Cortex of kidney (tissue), 1 donor: ENCODE measurements around the gene OMA1.
A peak's percentile ranks its signal among the peaks of the same experiment; 100 is the strongest.
"Not testable (repeated sequence)": the region's sequence is repeated elsewhere in the genome, so short reads cannot be mapped to it uniquely, and the experiment has no call there.

ENCODE experiments used
- DNase-seq: peaks from one replicate; lab custom pipeline; 2025; lab: John Stamatoyannopoulos, UW

The OMA1 gene

GRCh38 chr1:58546520-58547308 lies at the start of gene OMA1:
Gene OMA1, minus strand, starts transcription at chr1:58546726. Its CDS starts 7,432 bp downstream, at chr1:58539294.
- peak; percentile 80 for DNase-seq

GRCh38 chr1:58594546-58594945 lies 48.0 kb upstream of the OMA1 start:
- DNase-seq = no peak

- DNase-seq = no peak
These were observed 46.1 kb upstream of the OMA1 start for GRCh38 chr1:58592522-58593134.

GRCh38 chr1:58591806-58592205 lies 45.3 kb upstream of the OMA1 start:
- DNase-seq = no peak

GRCh38 chr1:58590019-58590418 lies 43.5 kb upstream of the OMA1 start:
- DNase-seq = no peak

- DNase-seq = no peak
These were observed 41.9 kb upstream of the OMA1 start for GRCh38 chr1:58588396-58588795.

DNA sequence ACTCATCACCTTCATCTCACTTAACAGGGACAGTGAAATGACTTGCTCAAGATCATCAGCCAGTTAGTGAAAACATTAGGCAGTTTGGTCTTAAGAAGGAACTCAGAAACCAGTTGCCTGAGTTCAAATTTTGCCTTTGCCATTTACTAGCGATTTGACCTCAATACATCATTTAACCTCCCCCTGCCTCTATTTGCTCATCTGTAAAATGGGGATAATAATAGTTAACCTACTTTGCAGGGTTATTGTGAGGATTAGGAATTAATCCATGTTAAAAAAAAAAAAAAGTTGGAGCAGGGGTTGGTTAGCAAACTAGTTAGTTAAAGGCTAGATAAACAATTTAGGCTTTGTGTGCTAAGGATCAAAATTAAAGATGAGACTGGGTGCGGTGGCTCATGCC lies 41.1 kb upstream of the OMA1 start:
- DNase-seq = no peak

- DNase-seq = no peak
These were observed 39.7 kb upstream of the OMA1 start for GRCh38 chr1:58586271-58586670.

DNA sequence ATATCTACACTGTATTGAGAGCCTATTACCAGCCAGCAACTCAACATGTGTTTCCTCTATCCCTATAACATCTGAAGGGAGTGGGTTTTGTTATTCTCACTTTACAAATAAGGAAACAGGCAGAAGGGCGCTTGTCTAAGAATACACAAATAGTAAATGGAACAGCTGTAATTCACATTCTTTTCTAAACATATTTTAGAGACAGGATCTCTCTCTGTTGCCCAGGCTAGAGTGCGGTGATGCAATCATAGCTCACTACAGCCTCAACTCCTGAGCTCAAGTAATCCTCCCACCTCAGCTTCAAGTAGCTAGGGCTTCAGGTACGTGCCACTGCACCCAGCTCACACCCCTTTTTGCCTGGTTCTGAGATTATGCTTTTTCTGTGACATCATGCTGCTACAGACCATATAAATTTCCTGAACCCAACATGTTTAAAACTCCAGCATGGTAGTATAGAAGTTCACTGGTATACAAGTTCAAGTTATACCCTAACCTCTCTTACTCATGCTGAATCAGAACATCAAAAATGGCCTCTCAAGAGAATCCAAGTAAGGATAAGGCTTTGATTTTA lies 39.1 kb upstream of the OMA1 start:
- no peak for DNase-seq

- no peak for DNase-seq
These were observed 38.6 kb upstream of the OMA1 start for GRCh38 chr1:58585166-58585565.

DNA sequence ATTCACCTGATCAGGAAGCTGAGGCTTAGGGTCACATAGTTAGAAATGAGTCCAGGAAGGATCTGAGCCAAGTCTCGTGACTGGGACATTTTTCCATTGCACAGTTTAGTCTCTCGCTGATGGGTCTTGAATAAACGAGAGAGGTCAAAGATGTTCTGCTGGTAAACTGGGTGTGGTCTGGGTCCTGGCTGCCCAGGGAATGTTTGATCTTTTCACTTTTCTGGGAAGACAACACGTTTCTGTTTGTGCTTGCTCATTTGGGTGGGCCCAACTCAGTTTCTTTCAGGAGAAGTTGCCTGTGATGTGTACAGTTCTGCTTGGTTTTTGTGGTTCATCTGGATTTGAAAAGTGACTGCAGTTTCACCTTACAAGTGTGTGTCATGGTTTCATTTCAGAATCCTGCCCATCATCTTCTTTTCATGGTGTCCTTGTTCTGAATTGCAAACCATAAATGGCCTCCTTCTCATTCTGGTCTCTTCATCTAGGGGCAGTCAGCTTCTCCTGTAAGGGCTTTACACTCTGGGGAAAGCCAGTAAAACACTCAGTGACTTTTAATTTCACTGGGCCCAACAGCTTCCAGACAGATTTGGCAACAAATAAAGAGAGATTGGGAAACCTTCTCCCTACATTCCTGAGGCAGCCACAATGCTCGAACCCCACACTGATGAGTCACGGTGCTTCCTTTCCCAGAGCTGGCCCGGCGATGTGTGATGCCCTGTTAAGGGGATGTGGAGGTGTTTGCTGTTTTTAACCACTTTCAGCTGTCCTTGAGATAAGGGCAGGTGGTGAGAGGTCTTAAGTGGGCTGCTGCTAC lies 37.8 kb upstream of the OMA1 start:
- no peak for DNase-seq

DNA sequence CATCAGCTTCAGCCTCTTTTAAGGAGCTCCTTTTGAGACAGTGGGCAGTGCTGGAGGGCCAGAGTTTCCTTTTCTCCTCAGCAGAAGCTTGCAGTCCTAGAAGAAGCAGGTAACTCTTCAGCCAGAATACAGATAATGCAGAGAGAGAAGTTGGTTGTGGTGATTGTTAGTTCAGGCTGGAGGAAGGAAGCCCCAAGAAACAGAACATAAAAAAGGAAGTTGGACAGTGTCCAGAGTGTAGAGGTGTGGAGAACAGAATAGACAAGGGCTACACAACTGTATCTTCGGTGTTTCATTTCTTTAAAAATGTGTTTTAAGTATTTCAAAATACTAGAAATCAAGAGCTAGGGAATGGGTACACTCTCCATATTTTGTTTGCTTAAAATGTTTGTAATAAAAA lies 37.0 kb upstream of the OMA1 start:
- DNase-seq = no peak

- DNase-seq = not testable (repeated sequence)
These were observed 35.6 kb upstream of the OMA1 start for GRCh38 chr1:58582143-58582542.

DNA sequence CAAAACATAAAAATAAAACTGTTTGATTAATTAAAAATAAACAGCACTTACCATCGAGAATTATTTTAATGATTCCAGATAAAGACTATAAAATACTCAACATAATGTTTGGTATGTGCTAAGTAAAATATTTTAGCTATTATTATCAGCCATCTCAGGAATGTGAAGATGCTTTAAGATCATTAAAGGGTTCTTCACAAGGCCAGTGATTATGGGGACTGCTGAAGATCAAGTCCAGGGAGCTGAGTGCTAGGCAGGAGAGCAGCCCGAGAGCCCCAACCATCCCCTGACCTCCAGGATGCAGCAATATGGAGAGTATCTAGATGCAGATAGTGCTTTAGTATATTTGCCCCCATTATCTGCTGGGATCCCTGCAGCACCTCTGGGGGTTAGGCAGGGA lies 35.1 kb upstream of the OMA1 start:
- no peak for DNase-seq

DNA sequence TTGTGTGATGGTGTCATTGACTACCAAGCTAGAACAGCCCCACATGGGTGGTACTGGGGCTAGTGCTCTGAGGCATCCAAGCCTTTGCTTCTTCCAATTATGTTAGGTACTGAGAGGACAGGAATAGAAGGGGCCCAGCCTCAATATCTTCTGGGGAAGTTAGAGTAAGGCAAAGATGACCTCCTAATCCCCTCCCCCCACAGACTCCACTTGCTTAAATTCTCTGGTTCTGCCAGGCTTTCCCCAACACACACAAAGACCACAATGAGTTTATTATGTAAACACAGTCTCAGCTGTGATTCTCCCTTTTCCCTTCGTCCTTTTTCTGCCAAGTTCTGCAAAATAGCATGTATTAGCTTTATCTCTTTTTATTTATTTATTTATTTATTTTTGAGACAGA lies 33.7 kb upstream of the OMA1 start:
- DNase-seq = no peak

DNA sequence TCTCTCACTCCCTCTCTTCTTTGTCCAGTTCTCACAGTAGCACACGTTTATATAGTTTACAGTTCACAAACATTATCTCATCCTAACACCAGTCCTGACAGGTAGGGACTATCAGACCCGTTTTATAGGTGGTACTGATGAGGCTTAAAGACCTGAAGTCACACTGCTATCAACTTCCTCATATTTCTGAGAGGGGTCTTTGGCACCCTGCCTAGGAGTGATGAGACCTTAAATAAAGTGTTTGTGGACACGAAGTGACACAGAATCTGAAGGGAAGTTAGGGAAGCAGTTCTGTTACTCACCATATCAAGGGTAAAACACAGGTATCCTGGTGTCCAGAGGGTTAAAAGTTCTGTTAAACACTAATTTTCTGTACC lies 31.1 kb upstream of the OMA1 start:
- no peak for DNase-seq

GRCh38 chr1:58576727-58577653 lies 30.5 kb upstream of the OMA1 start, which contains the start of gene TACSTD2:
Gene TACSTD2, minus strand, starts transcription at chr1:58577252. Its CDS starts 96 bp downstream, at chr1:58577156.
- DNase-seq = no peak

DNA sequence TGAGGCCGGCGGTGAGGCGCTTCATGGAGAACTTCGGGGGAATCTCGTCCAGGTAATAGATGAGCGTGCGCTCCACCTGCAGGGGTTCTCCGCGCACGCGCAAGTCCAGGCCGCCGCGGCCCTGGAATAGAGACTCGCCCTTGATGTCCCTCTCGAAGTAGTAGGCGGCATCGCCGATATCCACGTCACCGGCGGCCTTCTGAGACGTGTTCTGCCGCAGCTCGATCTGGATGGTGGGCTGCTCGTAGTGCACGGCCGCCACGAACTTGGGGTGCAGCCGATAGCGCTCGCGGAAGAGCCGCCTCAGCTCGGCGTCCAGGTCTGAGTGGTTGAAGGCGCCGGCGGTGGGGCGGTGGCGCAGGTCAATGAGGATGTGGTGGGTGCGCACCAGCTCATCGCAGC lies 29.8 kb upstream of the OMA1 start:
- no peak for DNase-seq

DNA sequence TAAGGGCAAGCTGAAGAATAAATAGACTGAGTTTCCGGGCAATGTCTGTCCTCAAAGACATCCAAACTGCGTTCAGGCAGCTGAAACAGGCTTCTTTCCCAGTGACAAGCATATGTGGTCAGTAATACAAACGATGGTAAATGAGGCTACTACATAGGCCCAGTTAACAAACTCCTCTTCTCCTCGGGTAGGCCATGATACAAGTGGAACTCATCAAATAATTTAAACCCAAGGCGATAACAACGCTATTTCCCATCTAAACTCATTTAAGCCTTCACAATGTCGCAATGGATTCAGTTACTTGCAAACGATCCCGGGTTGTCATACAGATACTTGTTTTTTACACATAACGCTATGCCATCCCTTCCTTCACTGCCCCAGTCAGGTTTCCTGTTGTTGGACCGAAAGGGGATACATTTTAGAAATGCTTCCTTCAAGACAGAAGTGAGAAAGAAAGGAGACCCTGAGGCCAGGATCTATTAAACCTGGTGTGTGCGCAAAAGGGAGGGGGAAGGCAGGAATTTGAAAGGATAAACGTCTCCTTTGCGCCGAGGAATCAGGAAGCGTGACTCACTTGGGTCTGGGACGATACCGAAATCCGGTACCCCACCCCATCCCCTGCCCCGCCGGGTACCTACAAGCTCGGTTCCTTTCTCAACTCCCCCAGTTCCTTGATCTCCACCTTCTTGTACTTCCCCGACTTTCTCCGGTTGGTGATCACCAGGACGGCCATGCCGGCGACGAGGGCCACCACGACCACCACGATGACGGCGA lies 29.2 kb upstream of the OMA1 start:
- no peak for DNase-seq

- DNase-seq = no peak
These were observed 28.3 kb upstream of the OMA1 start for GRCh38 chr1:58574816-58575215.
